ENCODE data around the gene CHD9NB.

DNA sequence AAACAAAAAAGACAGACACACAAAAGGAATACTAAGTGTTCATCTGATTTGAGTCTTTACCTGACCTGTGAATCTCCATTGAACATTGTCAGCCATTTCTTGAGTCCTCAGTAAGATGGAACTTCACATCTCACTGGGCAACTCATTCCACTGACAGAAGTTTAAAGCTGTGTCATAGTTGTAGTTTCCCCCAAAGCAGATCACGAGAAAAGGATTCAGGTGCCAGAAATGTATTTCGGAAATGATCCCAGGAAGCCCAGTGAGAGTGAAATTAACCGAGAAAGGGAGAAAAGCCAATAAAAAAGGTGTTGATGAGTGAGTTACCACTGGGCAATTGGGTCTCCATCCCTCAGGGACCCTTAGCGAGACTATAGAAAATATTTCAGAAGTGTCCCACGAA lies 8.6 kb upstream of the CHD9NB start:
- TF ChIP-seq, protein P1, sequence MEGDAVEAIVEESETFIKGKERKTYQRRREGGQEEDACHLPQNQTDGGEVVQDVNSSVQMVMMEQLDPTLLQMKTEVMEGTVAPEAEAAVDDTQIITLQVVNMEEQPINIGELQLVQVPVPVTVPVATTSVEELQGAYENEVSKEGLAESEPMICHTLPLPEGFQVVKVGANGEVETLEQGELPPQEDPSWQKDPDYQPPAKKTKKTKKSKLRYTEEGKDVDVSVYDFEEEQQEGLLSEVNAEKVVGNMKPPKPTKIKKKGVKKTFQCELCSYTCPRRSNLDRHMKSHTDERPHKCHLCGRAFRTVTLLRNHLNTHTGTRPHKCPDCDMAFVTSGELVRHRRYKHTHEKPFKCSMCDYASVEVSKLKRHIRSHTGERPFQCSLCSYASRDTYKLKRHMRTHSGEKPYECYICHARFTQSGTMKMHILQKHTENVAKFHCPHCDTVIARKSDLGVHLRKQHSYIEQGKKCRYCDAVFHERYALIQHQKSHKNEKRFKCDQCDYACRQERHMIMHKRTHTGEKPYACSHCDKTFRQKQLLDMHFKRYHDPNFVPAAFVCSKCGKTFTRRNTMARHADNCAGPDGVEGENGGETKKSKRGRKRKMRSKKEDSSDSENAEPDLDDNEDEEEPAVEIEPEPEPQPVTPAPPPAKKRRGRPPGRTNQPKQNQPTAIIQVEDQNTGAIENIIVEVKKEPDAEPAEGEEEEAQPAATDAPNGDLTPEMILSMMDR (IDR thresholded peaks at IDR 0.05) = no peak
- TF ChIP-seq POLR2A (IDR thresholded peaks at IDR 0.05) = no peak

All from lower leg skin (tissue), 3 donors.